GM06990 (cell line): Measurements from ENCODE around the gene KRTAP5-8.
A peak's percentile ranks its signal among the peaks of the same experiment; 100 is the strongest.
"Not testable (repeated sequence)": the region's sequence is repeated elsewhere in the genome, so short reads cannot be mapped to it uniquely, and the experiment has no call there.

ENCODE experiments used
- DNase-seq: peaks from one replicate; pipeline ENCODE4 v3.0.0-alpha.2; 2011; ENCODE audit not compliant: insufficient read length; ENCODE audit errors: extremely low read depth
- H3K27me3 ChIP-seq: replicated peaks from 2 replicates; pipeline ENCODE4 v1.6.0; 2011; ENCODE audit warnings: low read length; ENCODE audit not compliant: control insufficient read depth, insufficient read depth
- H3K36me3 ChIP-seq: 2 replicates; pipeline ENCODE4 v1.5.1; 2011; ENCODE audit warnings: low read length; ENCODE audit not compliant: control insufficient read depth, insufficient read depth
- H3K4me3 ChIP-seq: replicated peaks from 2 replicates; pipeline ENCODE4 v1.5.1; 2011; ENCODE audit warnings: low read depth, mild to moderate bottlenecking, control low read depth, low read length
- TF ChIP-seq, protein P1 (sequence below): IDR thresholded peaks from 2 replicates; pipeline ENCODE4 v1.5.1; 2011; ENCODE audit warnings: low read length, control low read depth, mild to moderate bottlenecking, inconsistent platforms; ENCODE audit not compliant: insufficient read depth, poor library complexity, severe bottlenecking

The KRTAP5-8 gene, protein sequence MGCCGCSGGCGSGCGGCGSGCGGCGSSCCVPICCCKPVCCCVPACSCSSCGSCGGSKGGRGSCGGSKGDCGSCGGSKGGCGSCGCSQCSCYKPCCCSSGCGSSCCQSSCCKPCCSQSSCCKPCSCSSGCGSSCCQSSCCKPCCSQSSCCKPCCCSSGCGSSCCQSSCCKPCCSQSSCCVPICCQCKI

GRCh38 chr11:71537977-71538665 lies at the start of gene KRTAP5-8:
KRTAP5-8 (plus strand) TSS chr11:71538025; CDS start chr11:71538056, 31 bp downstream.
- H3K36me3 ChIP-seq, H3K27me3 ChIP-seq, H3K4me3 ChIP-seq, DNase-seq: not testable (repeated sequence)

DNA sequence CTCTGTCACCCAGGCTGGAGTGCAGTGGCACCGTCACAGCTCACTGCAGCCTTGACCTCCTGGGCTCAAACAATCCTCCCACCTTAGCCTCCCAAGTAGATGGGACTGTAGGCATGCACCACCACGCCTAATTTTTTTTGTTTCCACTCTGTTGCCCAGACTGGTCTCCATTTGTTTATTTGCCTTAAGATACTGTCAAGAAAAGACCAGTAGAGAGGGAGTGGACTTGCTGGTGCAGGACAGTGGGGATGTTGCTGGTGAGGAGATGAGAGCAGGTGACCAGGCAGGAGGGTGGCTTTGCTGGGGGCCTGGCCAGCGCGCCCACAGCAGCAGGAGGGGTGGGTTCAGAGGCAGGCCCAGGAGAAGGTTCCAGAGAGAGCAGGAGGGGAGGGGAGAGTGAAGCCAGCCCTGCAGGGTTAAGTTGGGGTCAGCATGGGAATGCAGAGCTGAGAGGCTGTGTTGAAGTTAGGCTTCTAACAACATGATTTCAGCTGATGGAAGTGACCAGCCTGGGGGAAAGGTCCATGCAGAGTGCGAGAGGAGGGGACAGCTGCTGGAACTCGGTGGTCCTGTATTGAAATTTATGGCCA lies 49.0 kb upstream of the KRTAP5-8 start:
- Histone ChIP-seq H3K27me3 (no peaks in the 10 kb centered on the region), H3K36me3 (peaks cover 40% of the 10 kb centered on the region)
- TF ChIP-seq, protein P1, sequence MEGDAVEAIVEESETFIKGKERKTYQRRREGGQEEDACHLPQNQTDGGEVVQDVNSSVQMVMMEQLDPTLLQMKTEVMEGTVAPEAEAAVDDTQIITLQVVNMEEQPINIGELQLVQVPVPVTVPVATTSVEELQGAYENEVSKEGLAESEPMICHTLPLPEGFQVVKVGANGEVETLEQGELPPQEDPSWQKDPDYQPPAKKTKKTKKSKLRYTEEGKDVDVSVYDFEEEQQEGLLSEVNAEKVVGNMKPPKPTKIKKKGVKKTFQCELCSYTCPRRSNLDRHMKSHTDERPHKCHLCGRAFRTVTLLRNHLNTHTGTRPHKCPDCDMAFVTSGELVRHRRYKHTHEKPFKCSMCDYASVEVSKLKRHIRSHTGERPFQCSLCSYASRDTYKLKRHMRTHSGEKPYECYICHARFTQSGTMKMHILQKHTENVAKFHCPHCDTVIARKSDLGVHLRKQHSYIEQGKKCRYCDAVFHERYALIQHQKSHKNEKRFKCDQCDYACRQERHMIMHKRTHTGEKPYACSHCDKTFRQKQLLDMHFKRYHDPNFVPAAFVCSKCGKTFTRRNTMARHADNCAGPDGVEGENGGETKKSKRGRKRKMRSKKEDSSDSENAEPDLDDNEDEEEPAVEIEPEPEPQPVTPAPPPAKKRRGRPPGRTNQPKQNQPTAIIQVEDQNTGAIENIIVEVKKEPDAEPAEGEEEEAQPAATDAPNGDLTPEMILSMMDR, result no peak

DNA sequence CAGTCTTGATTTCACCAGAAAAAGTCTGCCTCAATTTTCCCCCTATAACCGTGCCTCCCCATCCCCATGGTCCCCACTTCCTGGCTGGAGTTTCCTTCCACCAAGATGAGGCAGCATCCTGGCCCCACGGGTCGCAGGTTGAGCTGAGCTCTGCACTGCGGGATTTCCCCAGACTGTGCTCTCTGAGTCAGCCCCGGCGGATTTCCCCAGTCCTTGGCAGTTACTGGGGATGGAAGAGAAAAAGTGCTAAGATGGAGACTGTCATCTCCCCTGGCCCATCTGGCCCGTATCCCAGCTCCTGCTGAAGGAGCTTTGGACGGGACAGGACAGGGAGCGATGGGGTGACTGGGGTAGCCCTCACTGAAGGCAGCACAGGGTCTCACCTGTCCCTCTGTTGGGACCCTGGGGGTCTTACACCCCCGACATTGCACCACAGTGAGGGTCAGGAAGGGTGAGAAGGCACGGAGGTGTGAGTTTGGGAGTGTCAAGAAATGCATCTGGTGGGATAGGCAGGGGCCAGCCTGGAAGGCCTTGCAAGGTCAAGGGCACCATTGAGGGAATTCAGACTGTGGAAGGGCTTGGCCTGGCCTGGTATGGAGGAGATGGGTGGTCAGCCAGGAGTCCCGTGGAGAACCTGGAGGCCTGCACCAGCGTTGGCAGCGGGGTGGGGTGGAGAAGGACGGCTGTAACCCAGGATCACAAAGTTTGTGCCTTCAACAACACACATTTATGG lies 48.3 kb upstream of the KRTAP5-8 start:
- DNase-seq, result peak; percentile 59
- TF ChIP-seq, protein P1, result no peak
- H3K27me3 ChIP-seq, result no peaks in the 10 kb centered on the region
- peaks cover 34% of the 10 kb centered on the region for H3K36me3 ChIP-seq
- no peak overlapping the region for H3K4me3 ChIP-seq

More for the DNA sequence above, 49.0 kb upstream of the KRTAP5-8 start:
- DNase-seq, result no peak
- H3K4me3 ChIP-seq, result no peak overlapping the region

GRCh38 chr11:71490044-71490730 lies 47.6 kb upstream of the KRTAP5-8 start:
- DNase-seq, result no peak
- TF ChIP-seq, protein P1, result no peak
- Histone ChIP-seq H3K36me3 (peaks cover 29% of the 10 kb centered on the region), H3K4me3 (no peak overlapping the region), H3K27me3 (no peaks in the 10 kb centered on the region)

DNA sequence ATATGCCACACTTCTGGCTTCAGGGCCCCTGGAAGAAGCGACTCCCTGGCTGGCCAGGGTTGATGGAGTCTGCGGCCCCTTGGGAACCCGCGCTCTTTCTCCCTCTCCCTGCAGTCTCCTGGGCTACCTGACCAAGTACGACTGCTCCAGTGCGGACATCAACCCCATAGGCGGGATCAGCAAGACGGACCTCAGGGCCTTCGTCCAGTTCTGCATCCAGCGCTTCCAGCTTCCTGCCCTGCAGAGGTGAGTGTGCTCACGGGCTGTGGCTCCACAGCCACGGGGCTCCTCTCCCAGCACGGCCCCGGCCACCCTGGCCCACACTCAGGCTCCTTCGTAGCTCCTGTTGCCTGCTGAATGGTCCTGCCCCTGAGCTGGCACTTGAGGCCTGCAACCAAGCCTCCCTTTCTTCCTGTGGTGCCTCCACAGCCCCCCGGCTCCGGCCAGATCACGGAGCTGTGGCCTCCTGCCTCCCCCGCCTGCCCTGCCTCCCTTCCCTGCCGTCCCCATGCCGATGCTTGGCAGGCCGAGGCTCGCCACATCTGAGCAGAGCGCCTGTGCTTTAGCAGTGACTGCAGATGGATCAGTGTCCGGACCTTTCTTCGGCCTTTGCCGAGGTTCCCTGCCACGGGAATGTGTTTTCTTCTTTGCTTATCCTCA lies 47.0 kb upstream of the KRTAP5-8 start:
- peaks cover 34% of the 10 kb centered on the region for H3K36me3 ChIP-seq
- TF ChIP-seq, protein P1, result no peak
- DNase-seq, result no peak
- no peak overlapping the region for H3K4me3 ChIP-seq
- no peaks in the 10 kb centered on the region for H3K27me3 ChIP-seq
